Measurements from ENCODE around the gene MED13L. TPM values are rescaled to one million over a fixed set of nuclear protein-coding genes. Genes with fewer than 3 reads are reported as not detected.

The MED13L gene
- polyA plus RNA-seq, 1 donor (not counting 4 experiments of a cell fraction or from before 2014, with no cell fraction given) = 31.7 TPM

- H3K9me3 ChIP-seq (ENCODE audit: control insufficient read depth, low read depth, low read length) = no peaks in the 10 kb centered on the region
- no peaks in the 10 kb centered on the region for H3K36me3 ChIP-seq (ENCODE audit: control insufficient read depth in 2 of 2, extremely low read depth in 1 of 2, insufficient read depth in 2 of 2, low read length in 2 of 2)
- FAIRE-seq (no peak), DNase-seq (ENCODE audit: low read depth, low spot score) (no peak)
- peak overlapping the region; percentile 94 for H3K4me2 ChIP-seq (ENCODE audit: control insufficient read depth, extremely low read depth, insufficient read depth, low read depth, low read length)
- H3K9ac ChIP-seq (ENCODE audit: control insufficient read depth, extremely low read depth, insufficient read depth, low read length) = peak overlapping the region; percentile 6
- dilution Hi-C loops (cut with MboI; ENCODE audit: extremely low pct_ligation_motif_present, low sequenced_read_pairs) = no loop called here
- no peaks in the 10 kb centered on the region for H3K27me3 ChIP-seq (ENCODE audit: control insufficient read depth, extremely low read depth, insufficient read depth, low read length)
- peak overlapping the region; percentile 58 to 95 (median 79) for H3K4me3 ChIP-seq (ENCODE audit: control insufficient read depth in 2 of 3, extremely low read depth in 1 of 3, insufficient read depth in 2 of 3, low read depth in 1 of 3, low read length in 3 of 3)
- H3K9me1 ChIP-seq (ENCODE audit: control insufficient read depth, extremely low read depth, insufficient read depth, low read length) = no peaks in the 10 kb centered on the region
- H3K4me1 ChIP-seq (ENCODE audit: control insufficient read depth, extremely low read depth, insufficient read depth, low read length) = peaks cover 12% of the 10 kb centered on the region
- H3K79me2 ChIP-seq (ENCODE audit: control insufficient read depth, insufficient read depth, low read length) = peaks cover 80% of the 10 kb centered on the region
- H3K27ac ChIP-seq (ENCODE audit: control insufficient read depth, insufficient read depth, low read length) = peak overlapping the region; percentile 75
- no peak for TF ChIP-seq CTCF (optimal IDR thresholded peaks at IDR 0.05 in 1 of 3, IDR thresholded peaks at IDR 0.05 in 1 of 3, conservative IDR thresholded peaks at IDR 0.05 in 1 of 3; ENCODE audit: extremely low read depth in 1 of 3, insufficient read depth in 2 of 3, low read length in 3 of 3)
- no peak for TF ChIP-seq EZH2 (IDR thresholded peaks at IDR 0.05; ENCODE audit: low read length)
- H2AFZ ChIP-seq (ENCODE audit: control insufficient read depth, low read length) = no peak overlapping the region
- peaks cover 10% of the 10 kb centered on the region for H4K20me1 ChIP-seq (ENCODE audit: control insufficient read depth, extremely low read depth, insufficient read depth, low read length)
Measured at GRCh38 chr12:116273813-116274550, 3.5 kb downstream of the MED13L start.

- Histone ChIP-seq H3K9me1 (ENCODE audit: control insufficient read depth, extremely low read depth, insufficient read depth, low read length) (peaks cover 15% of the 10 kb centered on the region), H2AFZ (ENCODE audit: control insufficient read depth, low read length) (no peak overlapping the region), H3K4me1 (ENCODE audit: control insufficient read depth, extremely low read depth, insufficient read depth, low read length) (peaks cover 46% of the 10 kb centered on the region), H3K27ac (ENCODE audit: control insufficient read depth, insufficient read depth, low read length) (peak overlapping the region; percentile 10), H3K4me3 (ENCODE audit: control insufficient read depth in 2 of 3, extremely low read depth in 1 of 3, insufficient read depth in 2 of 3, low read depth in 1 of 3, low read length in 3 of 3) (no peak overlapping the region), H3K27me3 (ENCODE audit: control insufficient read depth, extremely low read depth, insufficient read depth, low read length) (no peaks in the 10 kb centered on the region), H4K20me1 (ENCODE audit: control insufficient read depth, extremely low read depth, insufficient read depth, low read length) (peaks cover 21% of the 10 kb centered on the region), H3K36me3 (ENCODE audit: control insufficient read depth in 2 of 2, extremely low read depth in 1 of 2, insufficient read depth in 2 of 2, low read length in 2 of 2) (no peaks in the 10 kb centered on the region), H3K4me2 (ENCODE audit: control insufficient read depth, extremely low read depth, insufficient read depth, low read depth, low read length) (peak overlapping the region; percentile 70), H3K9me3 (ENCODE audit: control insufficient read depth, low read depth, low read length) (no peaks in the 10 kb centered on the region), H3K79me2 (ENCODE audit: control insufficient read depth, insufficient read depth, low read length) (peaks cover 98% of the 10 kb centered on the region), H3K9ac (ENCODE audit: control insufficient read depth, extremely low read depth, insufficient read depth, low read length) (no peak overlapping the region)
- no peak for FAIRE-seq
- DNase-seq (ENCODE audit: low read depth, low spot score) = no peak
- no peak for TF ChIP-seq CTCF (optimal IDR thresholded peaks at IDR 0.05 in 1 of 3, IDR thresholded peaks at IDR 0.05 in 1 of 3, conservative IDR thresholded peaks at IDR 0.05 in 1 of 3; ENCODE audit: extremely low read depth in 1 of 3, insufficient read depth in 2 of 3, low read length in 3 of 3)
- TF ChIP-seq EZH2 (IDR thresholded peaks at IDR 0.05; ENCODE audit: low read length) = no peak
- dilution Hi-C loops (cut with MboI; ENCODE audit: extremely low pct_ligation_motif_present, low sequenced_read_pairs) = no loop called here
Measured at GRCh38 chr12:116267948-116268347, 9.5 kb downstream of the MED13L start.

All from keratinocyte (primary cell).